HepG2 (cell line): ENCODE data around the gene SP140L.

Experiments used
- CREM ChIP-seq, 2 experiments: sonication (generic) in 1 of 2; formaldehyde crosslinking in 1 of 2; IDR thresholded peaks; 2 replicates each; pipeline versions ENCODE4 v1.4.0 to v1.6.1; 2016 to 2020; ENCODE audit warnings: antibody characterized with exemption in 1 of 2, mild to moderate bottlenecking in 1 of 2, missing genetic modification reagents in 1 of 2
- ELF1 ChIP-seq: sonication (generic); formaldehyde crosslinking; IDR thresholded peaks from 2 replicates; pipeline ENCODE4 v1.4.0; 2020; ENCODE audit warnings: missing genetic modification reagents
- HNRNPL ChIP-seq: fragments of 200-400 bp; formaldehyde crosslinking; IDR thresholded peaks from 2 replicates; pipeline ENCODE4 v1.6.1; 2017; ENCODE audit warnings: mild to moderate bottlenecking, low read depth, low read length
- POLR2AphosphoS5 ChIP-seq: IDR thresholded peaks from 2 replicates; pipeline ENCODE4 v1.6.1; 2012; ENCODE audit warnings: low read depth, low read length
- ZNF264 ChIP-seq: sonication (generic); formaldehyde crosslinking; IDR thresholded peaks from 2 replicates; pipeline ENCODE4 v1.4.0; 2020; ENCODE audit warnings: missing genetic modification reagents
- ZNF367 ChIP-seq: sonication (generic); formaldehyde crosslinking; IDR thresholded peaks from 2 replicates; pipeline ENCODE4 v1.4.0; 2020; ENCODE audit warnings: missing genetic modification reagents, borderline replicate concordance
- TF ChIP-seq, protein P1 (sequence below): sonication (generic); formaldehyde crosslinking; IDR thresholded peaks from 2 replicates; pipeline ENCODE4 v1.4.0; 2020; ENCODE audit warnings: low read depth, missing genetic modification reagents

GRCh38 chr2:230422149-230422548, 95.2 kb downstream of the SP140L start:
- TF ChIP-seq ZNF264 (CRISPR knock-in tag) (no peak), ELF1 (no peak), POLR2AphosphoS5 (no peak), CREM (IDR thresholded peaks at IDR 0.05) (no peak), CREM (CRISPR knock-in tag; IDR thresholded peaks at IDR 0.05) (no peak), ZNF367 (no peak), HNRNPL (no peak)
- TF ChIP-seq, protein P1, sequence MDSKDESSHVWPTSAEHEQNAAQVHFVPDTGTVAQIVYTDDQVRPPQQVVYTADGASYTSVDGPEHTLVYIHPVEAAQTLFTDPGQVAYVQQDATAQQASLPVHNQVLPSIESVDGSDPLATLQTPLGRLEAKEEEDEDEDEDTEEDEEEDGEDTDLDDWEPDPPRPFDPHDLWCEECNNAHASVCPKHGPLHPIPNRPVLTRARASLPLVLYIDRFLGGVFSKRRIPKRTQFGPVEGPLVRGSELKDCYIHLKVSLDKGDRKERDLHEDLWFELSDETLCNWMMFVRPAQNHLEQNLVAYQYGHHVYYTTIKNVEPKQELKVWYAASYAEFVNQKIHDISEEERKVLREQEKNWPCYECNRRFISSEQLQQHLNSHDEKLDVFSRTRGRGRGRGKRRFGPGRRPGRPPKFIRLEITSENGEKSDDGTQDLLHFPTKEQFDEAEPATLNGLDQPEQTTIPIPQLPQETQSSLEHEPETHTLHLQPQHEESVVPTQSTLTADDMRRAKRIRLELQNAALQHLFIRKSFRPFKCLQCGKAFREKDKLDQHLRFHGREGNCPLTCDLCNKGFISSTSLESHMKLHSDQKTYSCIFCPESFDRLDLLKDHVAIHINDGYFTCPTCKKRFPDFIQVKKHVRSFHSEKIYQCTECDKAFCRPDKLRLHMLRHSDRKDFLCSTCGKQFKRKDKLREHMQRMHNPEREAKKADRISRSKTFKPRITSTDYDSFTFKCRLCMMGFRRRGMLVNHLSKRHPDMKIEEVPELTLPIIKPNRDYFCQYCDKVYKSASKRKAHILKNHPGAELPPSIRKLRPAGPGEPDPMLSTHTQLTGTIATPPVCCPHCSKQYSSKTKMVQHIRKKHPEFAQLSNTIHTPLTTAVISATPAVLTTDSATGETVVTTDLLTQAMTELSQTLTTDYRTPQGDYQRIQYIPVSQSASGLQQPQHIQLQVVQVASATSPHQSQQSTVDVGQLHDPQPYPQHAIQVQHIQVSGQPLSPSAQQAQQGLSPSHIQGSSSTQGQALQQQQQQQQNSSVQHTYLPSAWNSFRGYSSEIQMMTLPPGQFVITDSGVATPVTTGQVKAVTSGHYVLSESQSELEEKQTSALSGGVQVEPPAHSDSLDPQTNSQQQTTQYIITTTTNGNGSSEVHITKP: no peak
